Kidney capillary endothelial cell (primary cell): ENCODE results near the gene SORCS1.

Experiments
- DNase-seq: peaks from one replicate; pipeline ENCODE4 v3.0.0-alpha.2; 2018; ENCODE audit warnings: low spot score

SORCS1 gene

GRCh38 chr10:106897719-106898118, 266.8 kb downstream of the SORCS1 start:
- no peak for DNase-seq

- no peak for DNase-seq
These were observed 269.8 kb downstream of the SORCS1 start for GRCh38 chr10:106894692-106895091.

- DNase-seq, result no peak
These were observed 286.9 kb downstream of the SORCS1 start for GRCh38 chr10:106877574-106877973.

- no peak for DNase-seq
These were observed 290.0 kb downstream of the SORCS1 start for GRCh38 chr10:106874604-106874889.

- no peak for DNase-seq
These were observed 290.5 kb downstream of the SORCS1 start for GRCh38 chr10:106873770-106874603.

GRCh38 chr10:106872176-106872575, 292.3 kb downstream of the SORCS1 start:
- DNase-seq, result no peak

GRCh38 chr10:106866244-106866845, 298.2 kb downstream of the SORCS1 start:
- DNase-seq, result no peak

- DNase-seq, result no peak
These were observed 300.5 kb downstream of the SORCS1 start for GRCh38 chr10:106864031-106864430.

- no peak for DNase-seq
These were observed 301.0 kb downstream of the SORCS1 start for GRCh38 chr10:106863549-106863948.

GRCh38 chr10:106859892-106860652, 304.4 kb downstream of the SORCS1 start:
- no peak for DNase-seq

- DNase-seq, result no peak
These were observed 306.8 kb downstream of the SORCS1 start for GRCh38 chr10:106857728-106858127.

- DNase-seq, result no peak
These were observed 307.3 kb downstream of the SORCS1 start for GRCh38 chr10:106857213-106857612.

GRCh38 chr10:106836933-106837663, 327.4 kb downstream of the SORCS1 start:
- DNase-seq, result no peak

- DNase-seq, result no peak
These were observed 331.7 kb downstream of the SORCS1 start for GRCh38 chr10:106832846-106833245.

GRCh38 chr10:106830471-106830870, 334.0 kb downstream of the SORCS1 start:
- DNase-seq, result no peak

GRCh38 chr10:106830006-106830405, 334.5 kb downstream of the SORCS1 start:
- DNase-seq, result no peak

- DNase-seq, result no peak
These were observed 337.8 kb downstream of the SORCS1 start for GRCh38 chr10:106826716-106827115.

- DNase-seq, result no peak
These were observed 338.7 kb downstream of the SORCS1 start for GRCh38 chr10:106825576-106826364.

GRCh38 chr10:106820579-106820978, 343.9 kb downstream of the SORCS1 start:
- DNase-seq, result no peak

- DNase-seq, result no peak
These were observed 345.0 kb downstream of the SORCS1 start for GRCh38 chr10:106819490-106819889.

GRCh38 chr10:106816318-106817085, 348.0 kb downstream of the SORCS1 start:
- DNase-seq, result no peak
